Subcutaneous abdominal adipose tissue (tissue), 5 donors: ENCODE results near the gene PTBP1.
A peak's percentile ranks its signal among the peaks of the same experiment; 100 is the strongest.

ENCODE experiments used
- H3K27ac ChIP-seq: one replicate; pipeline ENCODE4 v1.7.0; 2013; ENCODE audit warnings: low read depth, mild to moderate bottlenecking, inconsistent platforms, low read length, moderate library complexity
- H3K27me3 ChIP-seq, 5 donors: one replicate each; pipeline ENCODE4 v1.7.0; 2013; ENCODE audit warnings: low read length in 5 of 5, inconsistent platforms in 1 of 5; ENCODE audit not compliant: control insufficient read depth in 5 of 5, insufficient read depth in 4 of 5
- H3K36me3 ChIP-seq, 5 donors: one replicate each; pipeline ENCODE4 v1.7.0; 2013; ENCODE audit warnings: low read length in 5 of 5; ENCODE audit not compliant: control insufficient read depth in 5 of 5, insufficient read depth in 5 of 5
- H3K4me1 ChIP-seq, 5 donors: one replicate each; pipeline ENCODE4 v1.7.0; 2013; ENCODE audit warnings: low read length in 5 of 5, mild to moderate bottlenecking in 3 of 5, moderate library complexity in 1 of 5; ENCODE audit not compliant: control insufficient read depth in 5 of 5, insufficient read depth in 5 of 5
- H3K4me3 ChIP-seq, 5 donors: one replicate each; pipeline ENCODE4 v1.7.0; 2013; ENCODE audit warnings: low read length in 5 of 5, low read depth in 1 of 5
- H3K9ac ChIP-seq, 5 donors: one replicate each; pipeline ENCODE4 v1.7.0; 2013; ENCODE audit warnings: low read length in 5 of 5, mild to moderate bottlenecking in 4 of 5, moderate library complexity in 3 of 5
- H3K9me3 ChIP-seq, 5 donors: one replicate each; pipeline ENCODE4 v1.7.0; 2013; ENCODE audit warnings: low read length in 5 of 5; ENCODE audit not compliant: control insufficient read depth in 5 of 5
- donor health status: healthy.
- donor health status: healthy.
- donor health status: healthy.
- donor health status: healthy.
- donor health status: healthy.

The PTBP1 gene

GRCh38 chr19:771332-771785 lies 25.9 kb upstream of the PTBP1 start:
- Histone ChIP-seq H3K27ac (no peak overlapping the region), H3K4me3 (no peak overlapping the region), H3K27me3 (no peaks in the 10 kb centered on the region)

GRCh38 chr19:772063-772462 lies 25.2 kb upstream of the PTBP1 start:
- Histone ChIP-seq H3K9me3 (no peaks in the 10 kb centered on the region), H3K4me1 (peaks cover 0 to 6% (median 5%) of the 10 kb centered on the region in 5 donors), H3K27me3 (no peaks in the 10 kb centered on the region), H3K4me3 (no peak overlapping the region), H3K36me3 (no peaks in the 10 kb centered on the region), H3K27ac (no peak overlapping the region), H3K9ac (no peak overlapping the region)

More at GRCh38 chr19:771332-771785, 25.9 kb upstream of the PTBP1 start:
- no peaks in the 10 kb centered on the region for H3K9me3 ChIP-seq
- H3K36me3 ChIP-seq: no peaks in the 10 kb centered on the region
- no peak overlapping the region for H3K9ac ChIP-seq
- peaks cover 0 to 6% (median 5%) of the 10 kb centered on the region in 5 donors for H3K4me1 ChIP-seq

GRCh38 chr19:772730-773436 lies 24.4 kb upstream of the PTBP1 start:
- Histone ChIP-seq H3K4me3 (no peak overlapping the region), H3K9ac (no peak overlapping the region), H3K4me1 (peaks cover 0 to 6% (median 5%) of the 10 kb centered on the region in 5 donors), H3K36me3 (no peaks in the 10 kb centered on the region), H3K27ac (no peak overlapping the region), H3K27me3 (no peaks in the 10 kb centered on the region), H3K9me3 (no peaks in the 10 kb centered on the region)

GRCh38 chr19:776549-776948 lies 20.7 kb upstream of the PTBP1 start:
- Histone ChIP-seq H3K9ac (no peak overlapping the region), H3K36me3 (no peaks in the 10 kb centered on the region), H3K4me3 (no peak overlapping the region), H3K27me3 (no peaks in the 10 kb centered on the region), H3K9me3 (no peaks in the 10 kb centered on the region), H3K4me1 (peaks cover 0 to 15% (median 11%) of the 10 kb centered on the region in 5 donors), H3K27ac (no peak overlapping the region)

- Histone ChIP-seq H3K9me3 (no peaks in the 10 kb centered on the region), H3K9ac (peak overlapping the region in 2 of 5 donors; percentile 26 to 28), H3K4me3 (peak overlapping the region in 4 of 5 donors; percentile 2 to 40 (median 10)), H3K27me3 (no peaks in the 10 kb centered on the region), H3K27ac (peak overlapping the region; percentile 70), H3K36me3 (no peaks in the 10 kb centered on the region), H3K4me1 (peaks cover 3 to 32% (median 24%) of the 10 kb centered on the region in 5 donors)
Observed at GRCh38 chr19:778910-779653, 18.2 kb upstream of the PTBP1 start.

- H3K36me3 ChIP-seq: no peaks in the 10 kb centered on the region
- H3K9ac ChIP-seq: peak overlapping the region in 1 of 5 donors; percentile 48
- no peaks in the 10 kb centered on the region for H3K27me3 ChIP-seq
- peaks cover 3 to 38% (median 24%) of the 10 kb centered on the region in 5 donors for H3K4me1 ChIP-seq
- H3K27ac ChIP-seq: no peak overlapping the region
- H3K9me3 ChIP-seq: no peaks in the 10 kb centered on the region
- H3K4me3 ChIP-seq: no peak overlapping the region
Observed at GRCh38 chr19:780935-781334, 16.3 kb upstream of the PTBP1 start.

GRCh38 chr19:781800-782184 lies 15.5 kb upstream of the PTBP1 start:
- Histone ChIP-seq H3K9me3 (no peaks in the 10 kb centered on the region), H3K4me3 (peak overlapping the region in 3 of 5 donors; percentile 36 to 56 (median 47)), H3K27ac (peak overlapping the region; percentile 88), H3K9ac (peak overlapping the region in 3 of 5 donors; percentile 13 to 64 (median 45)), H3K4me1 (peaks cover 3 to 38% (median 24%) of the 10 kb centered on the region in 5 donors), H3K27me3 (no peaks in the 10 kb centered on the region), H3K36me3 (no peaks in the 10 kb centered on the region)

GRCh38 chr19:782185-782877 lies 14.9 kb upstream of the PTBP1 start:
- Histone ChIP-seq H3K9ac (peak overlapping the region in 3 of 5 donors; percentile 45 to 64 (median 56)), H3K27me3 (no peaks in the 10 kb centered on the region), H3K27ac (peak overlapping the region; percentile 88), H3K9me3 (no peaks in the 10 kb centered on the region), H3K36me3 (no peaks in the 10 kb centered on the region), H3K4me1 (peaks cover 3 to 38% (median 24%) of the 10 kb centered on the region in 5 donors), H3K4me3 (peak overlapping the region in 4 of 5 donors; percentile 14 to 56 (median 42))

GRCh38 chr19:782878-783668 lies 14.2 kb upstream of the PTBP1 start:
- no peaks in the 10 kb centered on the region for H3K36me3 ChIP-seq
- H3K4me1 ChIP-seq: peaks cover 3 to 45% (median 24%) of the 10 kb centered on the region in 5 donors
- H3K9me3 ChIP-seq: no peaks in the 10 kb centered on the region
- H3K27me3 ChIP-seq: no peaks in the 10 kb centered on the region
- peak overlapping the region in 2 of 5 donors; percentile 47 to 56 for H3K4me3 ChIP-seq
- peak overlapping the region in 2 of 5 donors; percentile 8 to 64 for H3K9ac ChIP-seq
- H3K27ac ChIP-seq: peak overlapping the region; percentile 88
